OCI-LY1 (cell line): ENCODE results near the gene PIP4K2A.

Experiments
- H2AFZ ChIP-seq: fragments of 200-600 bp; sonication (generic), shearing (Covaris generic); 2 replicates; pipeline ENCODE4 v1.6.0; 2014; ENCODE audit warnings: antibody characterized with exemption, mild to moderate bottlenecking, low read length
- H3F3A ChIP-seq: fragments of 200-600 bp; sonication (generic), shearing (Covaris generic); 2 replicates; pipeline ENCODE4 v1.6.0; 2014; ENCODE audit warnings: mild to moderate bottlenecking, antibody characterized with exemption, low read length, moderate library complexity; ENCODE audit not compliant: insufficient read depth
- H3K27ac ChIP-seq: fragments of 200-600 bp; sonication (generic); 2 replicates; pipeline ENCODE4 v1.5.1; 2014; ENCODE audit warnings: low read length, mixed run types, mild to moderate bottlenecking, low read depth; ENCODE audit not compliant: poor library complexity, severe bottlenecking
- H3K27me3 ChIP-seq: fragments of 200-600 bp; sonication (generic); 2 replicates; pipeline ENCODE4 v1.6.0; 2014; ENCODE audit warnings: antibody characterized with exemption, mild to moderate bottlenecking, low read length, moderate library complexity; ENCODE audit not compliant: insufficient read depth
- H3K36me3 ChIP-seq: fragments of 200-600 bp; sonication (generic); 2 replicates; pipeline ENCODE4 v1.6.1; 2014; ENCODE audit warnings: mild to moderate bottlenecking, antibody characterized with exemption, low read length, moderate library complexity, mixed read lengths; ENCODE audit not compliant: insufficient read depth
- H3K4me1 ChIP-seq: fragments of 200-600 bp; sonication (generic); 2 replicates; pipeline ENCODE4 v1.5.1; 2014; ENCODE audit warnings: mild to moderate bottlenecking, low read length, moderate library complexity; ENCODE audit not compliant: insufficient read depth, severe bottlenecking
- H3K4me2 ChIP-seq: fragments of 200-600 bp; sonication (generic), shearing (Covaris generic); 2 replicates; pipeline ENCODE4 v1.6.1; 2014; ENCODE audit warnings: low read length
- H3K4me3 ChIP-seq: fragments of 200-600 bp; sonication (generic); 2 replicates; pipeline ENCODE4 v1.5.1; 2014; ENCODE audit warnings: low read length, low read depth, mild to moderate bottlenecking, mixed read lengths; ENCODE audit not compliant: poor library complexity, severe bottlenecking
- H3K79me2 ChIP-seq: fragments of 200-600 bp; shearing (Covaris generic); 2 replicates; pipeline ENCODE4 v1.6.1; 2016; ENCODE audit warnings: mixed run types, low read length, mixed read lengths; ENCODE audit not compliant: insufficient read depth
- H3K9ac ChIP-seq: fragments of 200-600 bp; sonication (generic), shearing (Covaris generic); 2 replicates; pipeline ENCODE4 v1.6.1; 2014; ENCODE audit warnings: mild to moderate bottlenecking, low read length, mixed read lengths
- H3K9me2 ChIP-seq: fragments of 200-600 bp; sonication (generic), shearing (Covaris generic); 2 replicates; pipeline ENCODE4 v1.6.1; 2014; ENCODE audit warnings: low read depth, mild to moderate bottlenecking, low read length, mixed read lengths
- H3K9me3 ChIP-seq: fragments of 200-600 bp; shearing (Covaris generic); 2 replicates; pipeline ENCODE4 v1.6.1; 2014; ENCODE audit warnings: low read length, mixed read lengths
- H4K20me1 ChIP-seq: fragments of 200-600 bp; sonication (generic), shearing (Covaris generic); 2 replicates; pipeline ENCODE4 v1.6.0; 2016; ENCODE audit warnings: mild to moderate bottlenecking, low read length; ENCODE audit not compliant: insufficient read depth
- CTCF ChIP-seq: fragments of 200-600 bp; sonication (generic), shearing (Covaris generic); IDR thresholded peaks from 2 replicates; pipeline ENCODE4 v1.5.1; 2017; ENCODE audit warnings: mild to moderate bottlenecking, antibody characterized with exemption, low read length, moderate library complexity, mixed read lengths
- EZH2 ChIP-seq: fragments of 200-600 bp; sonication (generic), shearing (Covaris generic); IDR thresholded peaks from 2 replicates; pipeline ENCODE4 v1.8.0; 2017; ENCODE audit warnings: borderline replicate concordance, mixed run types, mild to moderate bottlenecking, antibody characterized with exemption, low read length, moderate library complexity, mixed read lengths

PIP4K2A gene

GRCh38 chr10:22550732-22551131, 163.6 kb downstream of the PIP4K2A start:
- Histone ChIP-seq H3F3A (no peaks in the 10 kb centered on the region), H3K4me1 (no peaks in the 10 kb centered on the region), H3K4me2 (no peak overlapping the region), H3K27ac (no peak overlapping the region), H2AFZ (no peak overlapping the region), H4K20me1 (no peaks in the 10 kb centered on the region), H3K9me2 (no peaks in the 10 kb centered on the region), H3K36me3 (no peaks in the 10 kb centered on the region), H3K27me3 (no peaks in the 10 kb centered on the region), H3K79me2 (no peaks in the 10 kb centered on the region), H3K9ac (no peak overlapping the region), H3K4me3 (no peak overlapping the region), H3K9me3 (no peaks in the 10 kb centered on the region)
- peak; percentile 75 for TF ChIP-seq CTCF
- no peak for TF ChIP-seq EZH2

- Histone ChIP-seq H3K4me2 (no peak overlapping the region), H3K79me2 (no peaks in the 10 kb centered on the region), H2AFZ (no peak overlapping the region), H3K36me3 (no peaks in the 10 kb centered on the region), H3K9me2 (no peaks in the 10 kb centered on the region), H3K9ac (no peak overlapping the region), H4K20me1 (no peaks in the 10 kb centered on the region), H3K4me1 (no peaks in the 10 kb centered on the region), H3K9me3 (no peaks in the 10 kb centered on the region), H3F3A (no peaks in the 10 kb centered on the region), H3K27ac (no peak overlapping the region), H3K4me3 (no peak overlapping the region), H3K27me3 (no peaks in the 10 kb centered on the region)
- TF ChIP-seq EZH2 (no peak), CTCF (no peak)
Observed at GRCh38 chr10:22548344-22548743, 166.0 kb downstream of the PIP4K2A start.

GRCh38 chr10:22545643-22546042, 168.7 kb downstream of the PIP4K2A start:
- H4K20me1 ChIP-seq = no peaks in the 10 kb centered on the region
- TF ChIP-seq CTCF (no peak), EZH2 (no peak)
- no peak overlapping the region for H3K9ac ChIP-seq
- no peak overlapping the region for H3K27ac ChIP-seq
- H3K27me3 ChIP-seq = no peaks in the 10 kb centered on the region
- no peaks in the 10 kb centered on the region for H3K9me2 ChIP-seq
- H3K36me3 ChIP-seq = peaks cover 5% of the 10 kb centered on the region; the same call in 1 of the 2 replicates
- H3K4me2 ChIP-seq = no peak overlapping the region
- no peak overlapping the region for H2AFZ ChIP-seq
- no peaks in the 10 kb centered on the region for H3K79me2 ChIP-seq
- H3K4me1 ChIP-seq = no peaks in the 10 kb centered on the region
- H3K4me3 ChIP-seq = no peak overlapping the region
- H3K9me3 ChIP-seq = no peaks in the 10 kb centered on the region
- no peaks in the 10 kb centered on the region for H3F3A ChIP-seq
